Measurements from ENCODE around the gene MYRFL. TPM values are rescaled to one million over a fixed set of nuclear protein-coding genes. Genes with fewer than 3 reads are reported as not detected.

MYRFL gene
- total RNA-seq, 2 donors from 2014 or later: 0.27 TPM; not detected in 1

DNA sequence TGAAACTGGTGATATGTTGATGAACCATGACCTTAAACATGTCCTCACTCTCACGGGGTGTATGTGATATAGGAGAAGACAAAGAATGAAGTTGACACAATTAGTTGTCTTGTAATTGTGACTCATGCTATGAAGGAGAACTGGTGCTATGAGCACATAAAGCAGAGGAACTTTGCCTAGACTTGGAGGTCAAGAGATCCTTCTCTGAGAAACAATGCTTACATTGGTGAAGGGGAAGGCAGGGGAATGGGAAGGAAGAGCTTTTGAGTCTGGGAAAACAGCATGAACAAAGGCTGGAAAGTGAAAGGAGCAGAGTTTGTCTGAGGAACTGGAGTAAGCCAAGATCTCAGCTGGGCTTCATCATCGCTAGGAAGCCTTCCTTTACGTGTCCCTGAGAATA, 83.2 kb downstream of the MYRFL start:
- WGBS: 69% methylated on average over 3 of the region's 3 CpGs
- no peak overlapping the region for H3K27ac ChIP-seq
- H3K36me3 ChIP-seq: no peaks in the 10 kb centered on the region
- no peak for DNase-seq (ENCODE audit: low spot score)
- H3K4me3 ChIP-seq: no peak overlapping the region
- no peaks in the 10 kb centered on the region for H3K27me3 ChIP-seq (replicated peaks; ENCODE audit: insufficient read depth)
- intact Hi-C loops (cut with DNase I): no loop called here
- H3K4me1 ChIP-seq (replicated peaks): no peaks in the 10 kb centered on the region
- H3K9me3 ChIP-seq: no peaks in the 10 kb centered on the region
- TF ChIP-seq, protein P1, sequence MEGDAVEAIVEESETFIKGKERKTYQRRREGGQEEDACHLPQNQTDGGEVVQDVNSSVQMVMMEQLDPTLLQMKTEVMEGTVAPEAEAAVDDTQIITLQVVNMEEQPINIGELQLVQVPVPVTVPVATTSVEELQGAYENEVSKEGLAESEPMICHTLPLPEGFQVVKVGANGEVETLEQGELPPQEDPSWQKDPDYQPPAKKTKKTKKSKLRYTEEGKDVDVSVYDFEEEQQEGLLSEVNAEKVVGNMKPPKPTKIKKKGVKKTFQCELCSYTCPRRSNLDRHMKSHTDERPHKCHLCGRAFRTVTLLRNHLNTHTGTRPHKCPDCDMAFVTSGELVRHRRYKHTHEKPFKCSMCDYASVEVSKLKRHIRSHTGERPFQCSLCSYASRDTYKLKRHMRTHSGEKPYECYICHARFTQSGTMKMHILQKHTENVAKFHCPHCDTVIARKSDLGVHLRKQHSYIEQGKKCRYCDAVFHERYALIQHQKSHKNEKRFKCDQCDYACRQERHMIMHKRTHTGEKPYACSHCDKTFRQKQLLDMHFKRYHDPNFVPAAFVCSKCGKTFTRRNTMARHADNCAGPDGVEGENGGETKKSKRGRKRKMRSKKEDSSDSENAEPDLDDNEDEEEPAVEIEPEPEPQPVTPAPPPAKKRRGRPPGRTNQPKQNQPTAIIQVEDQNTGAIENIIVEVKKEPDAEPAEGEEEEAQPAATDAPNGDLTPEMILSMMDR (IDR thresholded peaks at IDR 0.05): no peak
- TF ChIP-seq POLR2AphosphoS5 (IDR thresholded peaks at IDR 0.05): no peak
- no peak for TF ChIP-seq POLR2A (IDR thresholded peaks at IDR 0.05)

DNA sequence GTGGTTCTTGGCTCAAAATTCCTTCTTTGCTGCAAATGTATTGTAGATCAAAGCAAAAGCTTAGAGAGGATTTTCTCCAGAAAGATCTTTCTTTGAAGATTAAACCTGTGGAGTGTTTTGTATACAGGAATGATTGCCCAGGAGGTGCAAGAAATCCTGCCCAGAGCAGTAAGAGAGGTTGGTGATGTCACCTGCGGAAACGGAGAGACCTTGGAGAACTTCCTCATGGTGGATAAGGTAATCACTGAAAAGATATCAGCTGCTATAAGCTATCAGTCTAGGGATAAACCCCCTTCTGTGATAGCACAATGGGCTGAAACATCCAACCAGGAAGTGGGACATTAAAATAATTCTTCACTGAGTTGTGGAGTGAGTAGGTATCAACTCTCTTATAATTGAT, 85.7 kb downstream of the MYRFL start:
- intact Hi-C loops (cut with DNase I): no loop called here
- Histone ChIP-seq H3K4me1 (replicated peaks) (no peaks in the 10 kb centered on the region), H3K36me3 (no peaks in the 10 kb centered on the region), H3K27ac (no peak overlapping the region), H3K9me3 (no peaks in the 10 kb centered on the region), H3K4me3 (no peak overlapping the region), H3K27me3 (replicated peaks; ENCODE audit: insufficient read depth) (no peaks in the 10 kb centered on the region)
- DNase-seq (ENCODE audit: low spot score): no peak
- 67% methylated on average over 2 of the region's 2 CpGs for WGBS
- TF ChIP-seq, protein P1 (IDR thresholded peaks at IDR 0.05): no peak
- no peak for TF ChIP-seq POLR2AphosphoS5 (IDR thresholded peaks at IDR 0.05)
- TF ChIP-seq POLR2A (IDR thresholded peaks at IDR 0.05): no peak

DNA sequence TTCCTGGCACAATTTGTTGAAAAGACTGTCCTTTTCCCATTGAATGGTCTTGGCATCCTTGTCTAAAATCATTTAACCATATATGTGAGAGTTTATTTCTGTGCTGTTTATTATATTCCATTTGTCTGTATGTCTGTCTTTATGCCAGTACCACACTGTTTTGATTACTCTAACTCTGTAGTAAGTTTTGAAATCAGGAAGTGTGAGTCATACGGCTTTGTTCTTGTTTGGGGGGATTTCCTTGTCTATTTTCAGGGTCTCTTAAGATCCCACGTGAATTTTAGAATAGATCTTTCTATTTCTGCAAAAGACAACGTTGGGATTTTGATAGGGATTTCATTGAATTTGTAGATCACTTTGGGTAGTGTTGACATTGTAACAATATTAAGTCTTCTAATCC, 88.5 kb downstream of the MYRFL start:
- Histone ChIP-seq H3K36me3 (no peaks in the 10 kb centered on the region), H3K9me3 (no peaks in the 10 kb centered on the region), H3K27ac (no peak overlapping the region), H3K4me3 (no peak overlapping the region), H3K27me3 (replicated peaks; ENCODE audit: insufficient read depth) (no peaks in the 10 kb centered on the region), H3K4me1 (replicated peaks) (no peaks in the 10 kb centered on the region)
- no peak for DNase-seq (ENCODE audit: low spot score)
- intact Hi-C loops (cut with DNase I): no loop called here
- 68% methylated on average over 3 of the region's 3 CpGs for WGBS
- TF ChIP-seq POLR2AphosphoS5 (IDR thresholded peaks at IDR 0.05) (no peak), POLR2A (IDR thresholded peaks at IDR 0.05) (no peak)
- TF ChIP-seq, protein P1 (IDR thresholded peaks at IDR 0.05): no peak

DNA sequence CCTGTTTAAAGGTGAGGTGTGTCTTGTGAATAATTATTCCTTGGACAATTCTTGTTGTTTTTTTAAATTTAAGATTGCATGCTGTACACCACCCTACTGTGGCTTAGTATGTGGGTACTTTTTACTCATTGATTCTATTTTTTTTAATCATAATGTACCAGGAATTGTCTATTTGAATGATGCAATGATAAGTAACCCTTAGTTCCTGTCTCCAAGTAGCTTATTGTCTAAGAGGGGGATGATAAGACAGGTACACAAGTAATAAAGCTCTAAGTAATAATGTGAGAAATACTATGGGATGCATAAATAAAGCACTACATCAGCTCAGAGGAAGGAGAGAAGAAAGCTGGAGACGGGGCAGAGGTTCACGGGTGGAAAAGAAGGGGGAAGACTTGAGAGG, 90.9 kb downstream of the MYRFL start:
- intact Hi-C loops (cut with DNase I): no loop called here
- 92% methylated on average over 2 of the region's 2 CpGs for WGBS
- Histone ChIP-seq H3K9me3 (no peaks in the 10 kb centered on the region), H3K36me3 (no peaks in the 10 kb centered on the region), H3K4me3 (no peak overlapping the region), H3K4me1 (replicated peaks) (no peaks in the 10 kb centered on the region), H3K27ac (no peak overlapping the region), H3K27me3 (replicated peaks; ENCODE audit: insufficient read depth) (no peaks in the 10 kb centered on the region)
- DNase-seq (ENCODE audit: low spot score): no peak
- TF ChIP-seq POLR2AphosphoS5 (IDR thresholded peaks at IDR 0.05) (no peak), POLR2A (IDR thresholded peaks at IDR 0.05) (no peak)
- TF ChIP-seq, protein P1 (IDR thresholded peaks at IDR 0.05): no peak

DNA sequence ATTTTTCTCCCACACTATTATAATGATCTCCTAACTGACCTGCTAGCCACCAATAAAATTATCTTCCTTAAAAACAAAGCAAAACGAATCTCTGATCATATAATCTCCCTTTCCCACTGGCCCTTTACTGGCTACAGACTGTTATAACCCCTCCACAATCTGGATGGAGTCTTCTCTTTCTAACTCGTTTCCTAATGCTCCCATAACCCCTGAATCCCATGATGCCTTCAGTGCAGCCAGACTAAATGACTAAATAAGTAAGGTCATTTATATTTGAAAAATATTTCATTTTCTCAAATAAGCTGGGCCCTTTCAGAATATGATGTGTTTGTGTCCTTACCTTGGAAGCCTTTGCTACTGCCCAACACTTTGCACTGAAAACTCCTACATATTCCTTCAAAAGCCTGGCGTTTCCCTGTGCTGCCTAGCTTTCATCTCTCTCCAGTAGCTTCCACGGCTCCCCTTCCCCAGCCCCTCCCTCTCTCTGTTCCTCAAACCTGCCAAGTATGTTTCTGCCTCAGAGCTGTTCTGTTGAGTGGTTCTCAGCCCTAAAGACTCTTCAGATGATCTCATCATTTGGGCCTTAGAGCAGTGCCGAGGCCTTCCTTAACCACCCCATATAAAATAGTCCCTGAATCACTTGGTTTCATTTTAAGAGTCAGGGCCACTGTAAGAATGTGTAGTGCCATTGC, 91.7 kb downstream of the MYRFL start:
- Histone ChIP-seq H3K9me3 (no peaks in the 10 kb centered on the region), H3K4me1 (replicated peaks) (no peaks in the 10 kb centered on the region), H3K27me3 (replicated peaks; ENCODE audit: insufficient read depth) (no peaks in the 10 kb centered on the region), H3K36me3 (no peaks in the 10 kb centered on the region), H3K27ac (no peak overlapping the region), H3K4me3 (no peak overlapping the region)
- intact Hi-C loops (cut with DNase I): no loop called here
- no peak for DNase-seq (ENCODE audit: low spot score)
- 32% methylated on average over 5 of the region's 5 CpGs for WGBS
- TF ChIP-seq, protein P1 (IDR thresholded peaks at IDR 0.05): no peak
- TF ChIP-seq POLR2AphosphoS5 (IDR thresholded peaks at IDR 0.05): no peak
- TF ChIP-seq POLR2A (IDR thresholded peaks at IDR 0.05): no peak
